SKM-1 (cell line): ENCODE measurements around the gene ANO7.
"Not testable (repeated sequence)": the region's sequence is repeated elsewhere in the genome, so short reads cannot be mapped to it uniquely, and the experiment has no call there.

ENCODE experiments used
- DNase-seq: peaks from one replicate; lab custom pipeline; 2025; ENCODE audit not compliant: unreplicated experiment; lab: John Stamatoyannopoulos, UW

ANO7 gene

GRCh38 chr2:241189856-241190201 is 1.4 kb downstream of the ANO7 start:
- no peak for DNase-seq

- no peak for DNase-seq
Observed at GRCh38 chr2:241190291-241190981, 2.0 kb downstream of the ANO7 start.

- no peak for DNase-seq
Observed at GRCh38 chr2:241191081-241191480, 2.6 kb downstream of the ANO7 start.

- DNase-seq = no peak
Observed at GRCh38 chr2:241193271-241193670, 4.8 kb downstream of the ANO7 start.

GRCh38 chr2:241194811-241195210 is 6.3 kb downstream of the ANO7 start:
- no peak for DNase-seq

DNA sequence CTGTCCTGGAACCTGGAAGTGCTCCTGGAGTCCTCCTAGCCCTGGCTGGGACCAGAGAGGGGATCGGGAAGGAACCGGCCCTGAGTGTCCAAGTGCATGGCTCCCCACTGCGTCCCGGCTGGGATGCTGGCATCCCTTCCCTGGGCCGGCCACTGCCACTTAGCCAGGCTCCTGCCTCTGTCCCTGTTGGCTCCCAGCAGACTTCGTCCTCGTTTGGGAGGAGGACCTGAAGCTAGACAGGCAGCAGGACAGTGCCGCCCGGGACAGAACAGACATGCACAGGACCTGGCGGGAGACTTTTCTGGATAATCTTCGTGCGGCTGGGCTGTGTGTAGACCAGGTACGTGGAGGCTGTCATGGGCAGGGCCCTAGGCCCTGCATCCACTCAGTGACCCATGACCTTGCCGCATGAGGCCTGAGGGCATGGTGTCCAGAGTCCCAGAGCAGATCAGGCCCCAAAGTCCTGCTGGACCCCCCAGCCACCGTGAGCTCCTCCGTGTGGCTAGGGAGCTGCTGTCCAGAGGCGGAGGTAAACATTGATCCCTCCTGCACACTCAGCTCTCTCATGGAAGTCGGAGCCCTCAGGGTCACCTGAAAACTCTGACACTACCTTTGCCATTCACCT is 7.1 kb downstream of the ANO7 start:
- no peak for DNase-seq

DNA sequence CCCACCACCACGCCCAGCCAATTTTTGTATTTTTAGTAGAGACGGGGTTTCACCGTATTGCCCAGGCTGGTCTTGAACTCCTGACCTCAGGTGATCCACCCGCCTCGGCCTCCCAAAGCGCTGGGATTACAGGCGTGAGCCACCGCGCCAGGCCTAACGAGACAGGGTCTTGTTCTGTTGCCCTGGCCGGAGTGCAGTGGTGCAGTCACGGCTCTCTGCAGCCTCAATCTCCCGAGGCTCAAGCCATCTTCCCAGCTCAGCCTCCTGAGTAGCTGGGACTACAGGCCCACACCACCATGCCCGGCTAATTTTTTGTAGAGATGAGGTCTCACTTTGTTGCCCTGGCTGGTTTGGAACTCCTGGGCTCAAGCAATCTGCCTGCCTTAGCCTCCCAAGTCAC is 8.8 kb downstream of the ANO7 start:
- not testable (repeated sequence) for DNase-seq

GRCh38 chr2:241197947-241198346 is 9.5 kb downstream of the ANO7 start:
- no peak for DNase-seq

- no peak for DNase-seq
Observed at GRCh38 chr2:241198381-241199279, 10.2 kb downstream of the ANO7 start.

DNA sequence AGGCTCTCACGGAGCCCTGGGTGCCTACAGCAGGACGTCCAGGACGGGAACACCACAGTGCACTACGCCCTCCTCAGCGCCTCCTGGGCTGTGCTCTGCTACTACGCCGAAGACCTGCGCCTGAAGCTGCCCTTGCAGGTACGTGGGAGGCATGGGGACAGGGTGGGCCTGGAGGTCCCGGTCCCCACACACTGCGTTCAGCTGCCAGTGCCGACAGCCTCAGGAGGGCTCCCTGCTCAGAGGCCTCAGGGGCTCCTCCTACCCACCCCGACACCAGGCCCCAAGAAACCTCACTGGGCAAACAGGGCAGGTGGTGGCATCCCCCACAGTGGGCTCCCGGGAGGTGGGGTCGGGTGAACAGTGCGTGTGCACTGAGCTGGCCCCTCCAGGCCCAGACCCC is 10.8 kb downstream of the ANO7 start:
- DNase-seq = no peak

GRCh38 chr2:241199897-241200821 is 11.7 kb downstream of the ANO7 start:
- DNase-seq = no peak

DNA sequence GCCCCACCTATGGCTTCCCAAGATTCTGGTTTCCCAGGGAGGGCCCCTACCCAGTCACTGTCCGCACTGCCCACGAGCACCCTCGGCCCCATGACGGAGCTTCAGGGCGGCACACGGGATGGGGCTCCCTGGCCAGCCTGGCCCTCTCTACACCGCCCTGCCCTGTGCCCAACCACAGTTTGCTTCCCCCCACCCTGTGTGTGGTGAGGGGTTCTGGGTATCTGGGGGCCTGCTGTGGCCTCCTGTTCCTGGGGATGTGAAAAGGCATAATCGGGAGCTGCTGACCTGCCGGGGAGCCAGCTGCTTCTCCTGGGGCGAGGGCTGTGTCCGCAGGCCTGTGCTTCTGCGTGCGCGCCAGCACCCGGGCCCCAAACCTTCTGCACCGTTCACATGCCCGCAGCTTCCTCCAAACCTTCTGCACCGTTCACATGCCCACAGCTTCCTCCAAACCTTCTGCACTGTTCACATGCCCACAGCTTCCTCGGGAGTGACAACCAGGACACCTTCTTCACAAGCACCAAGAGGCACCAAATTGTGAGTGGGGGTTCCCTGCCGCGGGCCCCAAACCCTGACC is 12.4 kb downstream of the ANO7 start:
- DNase-seq = peak; percentile 32

DNA sequence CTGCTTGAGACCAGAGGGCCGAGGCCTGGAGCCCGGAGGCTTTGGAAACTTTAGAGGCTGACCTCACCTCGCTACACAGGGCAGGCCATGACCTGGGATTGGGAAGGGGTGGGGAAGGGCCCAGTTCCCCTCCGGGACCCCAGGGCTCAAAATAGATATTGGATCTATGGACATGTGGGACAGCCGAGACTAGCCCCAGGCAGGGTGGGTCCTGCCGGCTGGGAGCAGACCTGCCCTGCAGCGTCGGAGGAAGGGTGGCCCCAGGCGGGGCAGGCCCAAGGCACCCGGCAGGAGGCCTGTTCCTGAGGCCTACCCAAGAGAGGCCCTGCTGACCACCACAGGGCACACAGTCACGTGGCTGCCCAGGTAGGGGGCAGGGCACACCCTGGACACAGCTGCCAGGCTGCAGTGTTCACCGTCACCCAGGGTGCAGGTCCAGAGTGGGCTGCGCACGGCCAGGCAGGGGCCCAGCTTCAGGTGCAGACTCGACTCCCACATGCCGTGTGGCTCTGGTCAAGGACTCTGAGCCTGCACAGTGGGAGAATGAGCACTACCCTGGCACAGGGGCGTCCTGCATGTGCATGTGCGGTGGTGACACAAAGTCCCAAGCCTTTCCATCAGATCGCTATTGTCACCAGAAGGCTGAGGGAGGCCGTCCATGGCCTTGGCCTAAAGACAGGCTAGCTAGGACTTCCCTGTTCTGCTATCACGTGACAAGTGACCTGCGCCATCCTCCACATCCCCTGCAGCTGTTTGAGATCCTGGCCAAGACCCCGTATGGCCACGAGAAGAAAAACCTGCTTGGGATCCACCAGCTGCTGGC is 13.2 kb downstream of the ANO7 start:
- no peak for DNase-seq

DNA sequence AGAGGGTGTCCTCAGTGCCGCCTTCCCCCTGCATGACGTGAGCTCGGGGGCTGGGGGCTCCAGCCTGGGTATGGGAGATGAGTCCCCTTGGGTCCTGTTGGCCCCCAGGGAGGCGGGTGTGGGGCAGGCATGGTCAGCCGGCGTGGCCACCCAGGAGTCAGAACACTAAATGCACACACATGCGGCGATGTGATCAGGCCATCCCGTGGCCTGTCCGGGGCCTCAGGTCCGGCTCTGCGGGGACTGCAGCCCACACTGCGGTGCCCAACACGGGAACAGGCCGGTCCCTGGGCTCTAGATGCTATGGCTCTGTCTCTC is 13.8 kb downstream of the ANO7 start:
- DNase-seq = no peak

- no peak for DNase-seq
Observed at GRCh38 chr2:241202681-241203080, 14.2 kb downstream of the ANO7 start.

DNA sequence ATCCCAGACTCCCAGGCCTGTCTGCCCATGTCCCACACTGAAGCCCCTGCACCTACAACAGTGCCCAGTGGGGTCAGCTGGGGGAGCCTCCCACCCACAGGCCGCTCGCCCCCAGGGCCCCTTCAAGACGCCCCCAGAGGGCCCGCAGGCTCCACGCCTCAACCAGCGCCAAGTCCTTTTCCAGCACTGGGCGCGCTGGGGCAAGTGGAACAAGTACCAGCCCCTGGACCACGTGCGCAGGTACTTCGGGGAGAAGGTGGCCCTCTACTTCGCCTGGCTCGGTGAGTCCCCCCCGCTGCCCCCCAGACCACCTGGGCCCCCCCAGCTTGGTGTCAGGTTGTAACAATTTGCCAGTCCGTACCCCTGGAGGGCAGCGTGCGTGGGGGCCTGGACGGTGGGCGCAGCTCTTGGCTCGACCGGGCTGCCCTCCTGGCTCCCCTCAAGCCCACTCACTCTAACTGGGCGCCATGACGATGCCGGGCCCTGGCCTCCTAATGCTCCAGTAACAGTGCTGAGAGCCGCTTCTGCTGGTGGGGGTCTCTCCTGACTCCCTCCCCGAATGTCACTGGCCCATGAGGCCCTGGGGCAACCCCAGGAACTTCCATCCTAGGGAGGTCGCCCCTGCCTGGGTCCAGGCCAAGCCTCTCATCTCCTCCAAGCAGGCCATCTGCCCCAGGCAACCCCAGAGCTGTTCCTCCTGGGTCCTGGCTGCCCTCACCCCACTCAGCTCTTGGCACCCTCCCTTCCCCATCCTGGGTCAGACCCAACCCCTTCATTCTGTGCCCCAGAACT is 14.9 kb downstream of the ANO7 start:
- DNase-seq = no peak

GRCh38 chr2:241204010-241204384 is 15.5 kb downstream of the ANO7 start:
- no peak for DNase-seq

GRCh38 chr2:241204490-241204889 is 16.0 kb downstream of the ANO7 start:
- DNase-seq = no peak

GRCh38 chr2:241205086-241205485 is 16.6 kb downstream of the ANO7 start:
- no peak for DNase-seq
